ENCODE results near the gene ASXL1.

ASXL1 gene

DNA sequence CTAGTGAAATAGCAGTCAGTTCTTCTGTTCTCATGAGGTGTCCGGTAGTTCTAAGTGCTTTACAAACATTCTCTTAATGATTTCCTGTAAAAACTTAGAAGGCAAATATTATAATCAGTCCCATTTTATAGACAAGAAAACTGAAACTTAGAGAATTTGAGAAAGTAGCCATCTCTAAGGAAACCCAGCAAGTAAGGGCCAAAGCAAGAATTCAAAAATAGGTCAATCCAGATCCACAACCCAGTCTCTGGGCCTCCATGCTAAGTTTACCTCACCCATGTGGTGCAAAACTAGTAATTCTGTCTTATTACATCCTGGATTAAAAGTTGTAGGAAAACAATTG, 27.6 kb upstream of the ASXL1 start:
- TF ChIP-seq TAF1 (IDR thresholded peaks at IDR 0.05; ENCODE audit: borderline replicate concordance, insufficient read depth, low read length) (no peak), SIN3A (IDR thresholded peaks at IDR 0.05; ENCODE audit: borderline replicate concordance, insufficient read depth, low read length) (no peak), FOXP2 (optimal IDR thresholded peaks at IDR 0.05; ENCODE audit: borderline replicate concordance, extremely low read depth, extremely low read length, insufficient read depth) (no peak), POLR2AphosphoS5 (IDR thresholded peaks at IDR 0.05; ENCODE audit: low read depth, low read length) (no peak)
- TF ChIP-seq, protein P1, sequence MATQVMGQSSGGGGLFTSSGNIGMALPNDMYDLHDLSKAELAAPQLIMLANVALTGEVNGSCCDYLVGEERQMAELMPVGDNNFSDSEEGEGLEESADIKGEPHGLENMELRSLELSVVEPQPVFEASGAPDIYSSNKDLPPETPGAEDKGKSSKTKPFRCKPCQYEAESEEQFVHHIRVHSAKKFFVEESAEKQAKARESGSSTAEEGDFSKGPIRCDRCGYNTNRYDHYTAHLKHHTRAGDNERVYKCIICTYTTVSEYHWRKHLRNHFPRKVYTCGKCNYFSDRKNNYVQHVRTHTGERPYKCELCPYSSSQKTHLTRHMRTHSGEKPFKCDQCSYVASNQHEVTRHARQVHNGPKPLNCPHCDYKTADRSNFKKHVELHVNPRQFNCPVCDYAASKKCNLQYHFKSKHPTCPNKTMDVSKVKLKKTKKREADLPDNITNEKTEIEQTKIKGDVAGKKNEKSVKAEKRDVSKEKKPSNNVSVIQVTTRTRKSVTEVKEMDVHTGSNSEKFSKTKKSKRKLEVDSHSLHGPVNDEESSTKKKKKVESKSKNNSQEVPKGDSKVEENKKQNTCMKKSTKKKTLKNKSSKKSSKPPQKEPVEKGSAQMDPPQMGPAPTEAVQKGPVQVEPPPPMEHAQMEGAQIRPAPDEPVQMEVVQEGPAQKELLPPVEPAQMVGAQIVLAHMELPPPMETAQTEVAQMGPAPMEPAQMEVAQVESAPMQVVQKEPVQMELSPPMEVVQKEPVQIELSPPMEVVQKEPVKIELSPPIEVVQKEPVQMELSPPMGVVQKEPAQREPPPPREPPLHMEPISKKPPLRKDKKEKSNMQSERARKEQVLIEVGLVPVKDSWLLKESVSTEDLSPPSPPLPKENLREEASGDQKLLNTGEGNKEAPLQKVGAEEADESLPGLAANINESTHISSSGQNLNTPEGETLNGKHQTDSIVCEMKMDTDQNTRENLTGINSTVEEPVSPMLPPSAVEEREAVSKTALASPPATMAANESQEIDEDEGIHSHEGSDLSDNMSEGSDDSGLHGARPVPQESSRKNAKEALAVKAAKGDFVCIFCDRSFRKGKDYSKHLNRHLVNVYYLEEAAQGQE (IDR thresholded peaks at IDR 0.05; ENCODE audit: insufficient read depth in 1 of 2, low read depth in 2 of 2, low read length in 2 of 2): no peak

GRCh38 chr20:32332614-32333013, 25.5 kb upstream of the ASXL1 start:
- TF ChIP-seq FOXP2 (optimal IDR thresholded peaks at IDR 0.05; ENCODE audit: borderline replicate concordance, extremely low read depth, extremely low read length, insufficient read depth) (no peak), TAF1 (IDR thresholded peaks at IDR 0.05; ENCODE audit: borderline replicate concordance, insufficient read depth, low read length) (no peak), POLR2AphosphoS5 (IDR thresholded peaks at IDR 0.05; ENCODE audit: low read depth, low read length) (no peak), SIN3A (IDR thresholded peaks at IDR 0.05; ENCODE audit: borderline replicate concordance, insufficient read depth, low read length) (no peak)
- TF ChIP-seq, protein P1 (IDR thresholded peaks at IDR 0.05; ENCODE audit: insufficient read depth in 1 of 2, low read depth in 2 of 2, low read length in 2 of 2): no peak

GRCh38 chr20:32333181-32333987, 24.7 kb upstream of the ASXL1 start:
- TF ChIP-seq, protein P1 (IDR thresholded peaks at IDR 0.05; ENCODE audit: insufficient read depth in 1 of 2, low read depth in 2 of 2, low read length in 2 of 2): no peak
- TF ChIP-seq TAF1 (IDR thresholded peaks at IDR 0.05; ENCODE audit: borderline replicate concordance, insufficient read depth, low read length): no peak
- TF ChIP-seq FOXP2 (optimal IDR thresholded peaks at IDR 0.05; ENCODE audit: borderline replicate concordance, extremely low read depth, extremely low read length, insufficient read depth): no peak
- no peak for TF ChIP-seq POLR2AphosphoS5 (IDR thresholded peaks at IDR 0.05; ENCODE audit: low read depth, low read length)
- TF ChIP-seq SIN3A (IDR thresholded peaks at IDR 0.05; ENCODE audit: borderline replicate concordance, insufficient read depth, low read length): no peak

- TF ChIP-seq FOXP2 (optimal IDR thresholded peaks at IDR 0.05; ENCODE audit: borderline replicate concordance, extremely low read depth, extremely low read length, insufficient read depth) (no peak), TAF1 (IDR thresholded peaks at IDR 0.05; ENCODE audit: borderline replicate concordance, insufficient read depth, low read length) (no peak), SIN3A (IDR thresholded peaks at IDR 0.05; ENCODE audit: borderline replicate concordance, insufficient read depth, low read length) (no peak), POLR2AphosphoS5 (IDR thresholded peaks at IDR 0.05; ENCODE audit: low read depth, low read length) (no peak)
- TF ChIP-seq, protein P1 (IDR thresholded peaks at IDR 0.05; ENCODE audit: insufficient read depth in 1 of 2, low read depth in 2 of 2, low read length in 2 of 2): no peak
These were observed 23.9 kb upstream of the ASXL1 start for GRCh38 chr20:32333988-32334885.

All from PFSK-1 (cell line).